IgD-negative memory B cell (primary cell): ENCODE data around the gene RPP21. TPM values are rescaled to one million over a fixed set of nuclear protein-coding genes. Genes with fewer than 3 reads are reported as not detected.
"Not testable (repeated sequence)": the region's sequence is repeated elsewhere in the genome, so short reads cannot be mapped to it uniquely, and the experiment has no call there.

Experiments
- H3K27ac Mint-ChIP-seq, 3 donors: one replicate each; pipeline ENCODE4 v1.8.0; 2020 to 2022; ENCODE audit warnings: mild to moderate bottlenecking in 3 of 3, mixed read lengths in 3 of 3, moderate library complexity in 1 of 3
- H3K27me3 Mint-ChIP-seq: one replicate; pipeline ENCODE4 v1.8.0; 2021; ENCODE audit warnings: mixed read lengths
- H3K36me3 Mint-ChIP-seq: one replicate; pipeline ENCODE4 v1.8.0; 2020; ENCODE audit warnings: mild to moderate bottlenecking, mixed read lengths
- H3K4me1 Mint-ChIP-seq, 3 donors: one replicate each; pipeline ENCODE4 v1.8.0; 2020 to 2022; ENCODE audit warnings: mixed read lengths in 3 of 3, mild to moderate bottlenecking in 1 of 3
- H3K4me3 Mint-ChIP-seq, 4 donors: one replicate each; pipeline ENCODE4 v1.8.0; 2020 to 2022; ENCODE audit warnings: mild to moderate bottlenecking in 4 of 4, mixed read lengths in 4 of 4, moderate library complexity in 3 of 4
- H3K9me3 Mint-ChIP-seq, 3 donors: one replicate each; pipeline ENCODE4 v1.8.0; 2020 to 2021; ENCODE audit warnings: mixed read lengths in 3 of 3, mild to moderate bottlenecking in 1 of 3
- polyA plus RNA-seq: library from polyadenylated mRNA; unstranded; fragments of 300-500 nt; fragmentation: Illumina TruSeq; gene quantifications from one replicate; pipeline ENCODE4 v1.2.3, GENCODE V29; 2021

RPP21 gene
- polyA plus RNA-seq, 1 donor from 2014 or later: 89.1 TPM

- peak overlapping the region in 3 of 4 donors; percentile 14 to 87 (median 44) for H3K4me3 Mint-ChIP-seq
- H3K9me3 Mint-ChIP-seq: peaks cover 0 to 1% (median 0%) of the 10 kb centered on the region in 3 donors
- H3K4me1 Mint-ChIP-seq: peaks cover 21 to 34% (median 27%) of the 10 kb centered on the region in 3 donors
- H3K36me3 Mint-ChIP-seq: peaks cover 6% of the 10 kb centered on the region
- H3K27me3 Mint-ChIP-seq: peaks cover 3% of the 10 kb centered on the region
- peak overlapping the region in 1 of 3 donors; percentile 0 for H3K27ac Mint-ChIP-seq
These were observed 4.0 kb downstream of the RPP21 start for GRCh38 chr6:30348957-30349356.

- peaks cover 6% of the 10 kb centered on the region for H3K36me3 Mint-ChIP-seq
- peaks cover 0 to 1% (median 0%) of the 10 kb centered on the region in 3 donors for H3K9me3 Mint-ChIP-seq
- no peak overlapping the region for H3K27ac Mint-ChIP-seq
- peak overlapping the region in 2 of 4 donors; percentile 27 to 72 for H3K4me3 Mint-ChIP-seq
- peaks cover 20 to 34% (median 27%) of the 10 kb centered on the region in 3 donors for H3K4me1 Mint-ChIP-seq
- H3K27me3 Mint-ChIP-seq: peaks cover 3% of the 10 kb centered on the region
These were observed 4.6 kb downstream of the RPP21 start for GRCh38 chr6:30349421-30350177.

GRCh38 chr6:30350524-30350923 lies 5.6 kb downstream of the RPP21 start:
- peaks cover 17 to 34% (median 27%) of the 10 kb centered on the region in 3 donors for H3K4me1 Mint-ChIP-seq
- no peak overlapping the region for H3K27ac Mint-ChIP-seq
- H3K36me3 Mint-ChIP-seq: peaks cover 6% of the 10 kb centered on the region
- peaks cover 0 to 1% (median 0%) of the 10 kb centered on the region in 3 donors for H3K9me3 Mint-ChIP-seq
- peak overlapping the region in 2 of 4 donors; percentile 72 to 76 for H3K4me3 Mint-ChIP-seq
- peaks cover 3% of the 10 kb centered on the region for H3K27me3 Mint-ChIP-seq

GRCh38 chr6:30352550-30352949 lies 7.6 kb downstream of the RPP21 start:
- Mint-ChIP-seq H3K4me1 (peaks cover 16 to 31% (median 21%) of the 10 kb centered on the region in 3 donors), H3K27ac (no peak overlapping the region), H3K36me3 (peaks cover 2% of the 10 kb centered on the region), H3K9me3 (peaks cover 0 to 1% (median 0%) of the 10 kb centered on the region in 3 donors), H3K27me3 (peaks cover 6% of the 10 kb centered on the region), H3K4me3 (no peak overlapping the region)

GRCh38 chr6:30355281-30355680 lies 10.3 kb downstream of the RPP21 start:
- H3K9me3 Mint-ChIP-seq: peaks cover 0 to 1% (median 0%) of the 10 kb centered on the region in 3 donors
- H3K4me1 Mint-ChIP-seq: peaks cover 5 to 16% (median 7%) of the 10 kb centered on the region in 3 donors
- H3K4me3 Mint-ChIP-seq: no peak overlapping the region
- H3K27ac Mint-ChIP-seq: no peak overlapping the region
- peaks cover 16% of the 10 kb centered on the region for H3K27me3 Mint-ChIP-seq
- no peaks in the 10 kb centered on the region for H3K36me3 Mint-ChIP-seq

- H3K27me3 Mint-ChIP-seq: peaks cover 20% of the 10 kb centered on the region
- no peak overlapping the region for H3K27ac Mint-ChIP-seq
- no peak overlapping the region for H3K4me3 Mint-ChIP-seq
- peaks cover 3 to 6% (median 4%) of the 10 kb centered on the region in 3 donors for H3K4me1 Mint-ChIP-seq
- H3K36me3 Mint-ChIP-seq: no peaks in the 10 kb centered on the region
- H3K9me3 Mint-ChIP-seq: no peaks in the 10 kb centered on the region
These were observed 11.6 kb downstream of the RPP21 start for GRCh38 chr6:30356536-30356935.

GRCh38 chr6:30357678-30358540 lies 13.0 kb downstream of the RPP21 start:
- peaks cover 3 to 6% (median 4%) of the 10 kb centered on the region in 3 donors for H3K4me1 Mint-ChIP-seq
- H3K27ac Mint-ChIP-seq: no peak overlapping the region
- H3K27me3 Mint-ChIP-seq: peaks cover 27% of the 10 kb centered on the region
- H3K36me3 Mint-ChIP-seq: no peaks in the 10 kb centered on the region
- peaks cover 0 to 5% (median 0%) of the 10 kb centered on the region in 3 donors for H3K9me3 Mint-ChIP-seq
- peak overlapping the region; percentile 56 to 95 (median 85) for H3K4me3 Mint-ChIP-seq

- Mint-ChIP-seq H3K9me3 (peaks cover 0 to 5% (median 0%) of the 10 kb centered on the region in 3 donors), H3K4me1 (peaks cover 3 to 6% (median 4%) of the 10 kb centered on the region in 3 donors), H3K27ac (no peak overlapping the region), H3K36me3 (no peaks in the 10 kb centered on the region), H3K4me3 (no peak overlapping the region), H3K27me3 (peaks cover 27% of the 10 kb centered on the region)
These were observed 14.3 kb downstream of the RPP21 start for GRCh38 chr6:30359276-30359675.

GRCh38 chr6:30360139-30360538 lies 15.2 kb downstream of the RPP21 start:
- no peak overlapping the region for H3K27ac Mint-ChIP-seq
- H3K4me3 Mint-ChIP-seq: no peak overlapping the region
- no peaks in the 10 kb centered on the region for H3K36me3 Mint-ChIP-seq
- peaks cover 0 to 5% (median 0%) of the 10 kb centered on the region in 3 donors for H3K9me3 Mint-ChIP-seq
- peaks cover 27% of the 10 kb centered on the region for H3K27me3 Mint-ChIP-seq
- peaks cover 3 to 6% (median 4%) of the 10 kb centered on the region in 3 donors for H3K4me1 Mint-ChIP-seq

GRCh38 chr6:30361661-30362060 lies 16.7 kb downstream of the RPP21 start:
- peaks cover 0 to 5% (median 2%) of the 10 kb centered on the region in 3 donors for H3K9me3 Mint-ChIP-seq
- H3K4me1 Mint-ChIP-seq: peaks cover 3 to 6% (median 4%) of the 10 kb centered on the region in 3 donors
- H3K27me3 Mint-ChIP-seq: peaks cover 33% of the 10 kb centered on the region
- no peak overlapping the region for H3K4me3 Mint-ChIP-seq
- H3K36me3 Mint-ChIP-seq: no peaks in the 10 kb centered on the region
- peak overlapping the region in 1 of 3 donors; percentile 6 for H3K27ac Mint-ChIP-seq

GRCh38 chr6:30363459-30363858 lies 18.5 kb downstream of the RPP21 start:
- Mint-ChIP-seq H3K4me3 (no peak overlapping the region), H3K4me1 (no peaks in the 10 kb centered on the region), H3K9me3 (peaks cover 0 to 5% (median 2%) of the 10 kb centered on the region in 3 donors), H3K36me3 (no peaks in the 10 kb centered on the region), H3K27ac (no peak overlapping the region), H3K27me3 (peaks cover 29% of the 10 kb centered on the region)

- Mint-ChIP-seq H3K4me1 (no peaks in the 10 kb centered on the region), H3K27ac (no peak overlapping the region), H3K4me3 (no peak overlapping the region), H3K36me3 (no peaks in the 10 kb centered on the region), H3K27me3 (peaks cover 27% of the 10 kb centered on the region), H3K9me3 (peaks cover 1 to 9% (median 4%) of the 10 kb centered on the region in 3 donors)
These were observed 19.6 kb downstream of the RPP21 start for GRCh38 chr6:30364591-30364990.

- not testable (repeated sequence) for H3K4me3 Mint-ChIP-seq, H3K36me3 Mint-ChIP-seq, H3K9me3 Mint-ChIP-seq, H3K27ac Mint-ChIP-seq, H3K4me1 Mint-ChIP-seq
- H3K27me3 Mint-ChIP-seq: peaks cover 13% of the 10 kb centered on the region
These were observed 24.3 kb downstream of the RPP21 start for GRCh38 chr6:30369280-30369679.

- Mint-ChIP-seq H3K36me3 (peaks cover 1% of the 10 kb centered on the region), H3K4me1 (no peaks in the 10 kb centered on the region), H3K27ac (no peak overlapping the region), H3K27me3 (peaks cover 25% of the 10 kb centered on the region), H3K9me3 (no peaks in the 10 kb centered on the region), H3K4me3 (no peak overlapping the region)
These were observed 33.5 kb downstream of the RPP21 start for GRCh38 chr6:30378290-30378937.
